Epithelial cell of proximal tubule (primary cell): ENCODE data around the gene SPRYD3. TPM values are rescaled to one million over a fixed set of nuclear protein-coding genes. Genes with fewer than 3 reads are reported as not detected.
"Not testable (repeated sequence)": the region's sequence is repeated elsewhere in the genome, so short reads cannot be mapped to it uniquely, and the experiment has no call there.

Source experiments
- DNase-seq: peaks from one replicate; pipeline ENCODE4 v3.0.0-alpha.2; 2011; ENCODE audit warnings: low read depth
- H3K4me3 ChIP-seq: 2 replicates; pipeline ENCODE4 v1.5.1; 2011; ENCODE audit warnings: low read depth, mild to moderate bottlenecking, low read length
- total RNA-seq: library from RNA; depleted of rRNA; stranded (reverse); fragments of >200 nt; gene quantifications from 2 replicates; pipeline ENCODE4 v1.2.3, GENCODE V29; 2015
- TF ChIP-seq, protein P1 (sequence below): conservative IDR thresholded peaks from 2 replicates; pipeline ENCODE4 v1.5.1; 2012; ENCODE audit warnings: low read depth, mild to moderate bottlenecking, low read length

The SPRYD3 gene
- total RNA-seq, 1 donor from 2014 or later, result 26.1 TPM

DNA sequence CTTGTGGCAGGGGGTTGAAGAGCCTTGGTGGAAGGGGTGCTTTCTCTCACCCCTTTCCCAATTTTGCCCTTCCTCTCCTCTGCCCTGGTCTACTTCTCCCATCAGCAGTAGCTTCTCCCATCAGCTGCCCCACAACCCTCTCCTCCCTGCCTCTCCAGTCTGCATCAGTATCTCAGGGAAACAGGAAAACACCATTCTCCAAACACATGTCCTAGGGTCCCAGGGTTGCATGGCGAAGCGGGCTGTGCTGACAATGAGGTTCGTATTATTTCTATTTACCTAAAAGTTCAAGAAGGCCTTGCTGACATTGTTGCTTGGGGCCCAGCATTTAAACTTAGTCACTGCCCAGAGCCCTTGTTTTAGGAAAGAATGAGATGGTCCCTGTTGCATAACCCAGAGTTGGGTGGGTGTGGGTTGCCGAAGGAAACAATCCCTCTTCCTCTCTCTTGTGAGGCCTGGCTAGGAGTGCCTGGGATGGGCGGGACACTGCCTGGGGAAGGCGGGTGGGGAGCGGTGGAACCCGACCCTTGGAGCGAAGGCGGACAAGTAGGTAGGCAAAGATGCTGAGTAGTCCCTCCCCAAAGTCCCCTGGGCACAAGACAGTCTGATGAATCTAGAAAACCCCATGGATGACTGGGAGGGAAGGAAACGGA is 17.0 kb upstream of the SPRYD3 start:
- no peak overlapping the region for H3K4me3 ChIP-seq
- DNase-seq, result no peak
- TF ChIP-seq, protein P1, sequence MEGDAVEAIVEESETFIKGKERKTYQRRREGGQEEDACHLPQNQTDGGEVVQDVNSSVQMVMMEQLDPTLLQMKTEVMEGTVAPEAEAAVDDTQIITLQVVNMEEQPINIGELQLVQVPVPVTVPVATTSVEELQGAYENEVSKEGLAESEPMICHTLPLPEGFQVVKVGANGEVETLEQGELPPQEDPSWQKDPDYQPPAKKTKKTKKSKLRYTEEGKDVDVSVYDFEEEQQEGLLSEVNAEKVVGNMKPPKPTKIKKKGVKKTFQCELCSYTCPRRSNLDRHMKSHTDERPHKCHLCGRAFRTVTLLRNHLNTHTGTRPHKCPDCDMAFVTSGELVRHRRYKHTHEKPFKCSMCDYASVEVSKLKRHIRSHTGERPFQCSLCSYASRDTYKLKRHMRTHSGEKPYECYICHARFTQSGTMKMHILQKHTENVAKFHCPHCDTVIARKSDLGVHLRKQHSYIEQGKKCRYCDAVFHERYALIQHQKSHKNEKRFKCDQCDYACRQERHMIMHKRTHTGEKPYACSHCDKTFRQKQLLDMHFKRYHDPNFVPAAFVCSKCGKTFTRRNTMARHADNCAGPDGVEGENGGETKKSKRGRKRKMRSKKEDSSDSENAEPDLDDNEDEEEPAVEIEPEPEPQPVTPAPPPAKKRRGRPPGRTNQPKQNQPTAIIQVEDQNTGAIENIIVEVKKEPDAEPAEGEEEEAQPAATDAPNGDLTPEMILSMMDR, result no peak

DNA sequence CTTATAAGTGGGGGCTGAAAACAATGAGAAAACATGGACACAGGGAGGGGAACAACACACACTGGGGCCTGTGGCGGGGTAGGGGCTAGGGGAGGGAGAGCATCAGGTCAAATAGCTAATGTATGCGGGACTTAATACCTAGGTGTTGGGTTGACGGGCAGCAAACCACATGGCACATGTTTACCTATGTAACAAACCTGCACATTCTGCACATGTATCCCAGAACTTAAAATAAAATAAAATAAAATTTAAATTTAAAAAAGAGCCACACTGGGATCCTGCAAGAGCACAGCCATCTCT is 16.4 kb upstream of the SPRYD3 start:
- not testable (repeated sequence) for H3K4me3 ChIP-seq, DNase-seq

DNA sequence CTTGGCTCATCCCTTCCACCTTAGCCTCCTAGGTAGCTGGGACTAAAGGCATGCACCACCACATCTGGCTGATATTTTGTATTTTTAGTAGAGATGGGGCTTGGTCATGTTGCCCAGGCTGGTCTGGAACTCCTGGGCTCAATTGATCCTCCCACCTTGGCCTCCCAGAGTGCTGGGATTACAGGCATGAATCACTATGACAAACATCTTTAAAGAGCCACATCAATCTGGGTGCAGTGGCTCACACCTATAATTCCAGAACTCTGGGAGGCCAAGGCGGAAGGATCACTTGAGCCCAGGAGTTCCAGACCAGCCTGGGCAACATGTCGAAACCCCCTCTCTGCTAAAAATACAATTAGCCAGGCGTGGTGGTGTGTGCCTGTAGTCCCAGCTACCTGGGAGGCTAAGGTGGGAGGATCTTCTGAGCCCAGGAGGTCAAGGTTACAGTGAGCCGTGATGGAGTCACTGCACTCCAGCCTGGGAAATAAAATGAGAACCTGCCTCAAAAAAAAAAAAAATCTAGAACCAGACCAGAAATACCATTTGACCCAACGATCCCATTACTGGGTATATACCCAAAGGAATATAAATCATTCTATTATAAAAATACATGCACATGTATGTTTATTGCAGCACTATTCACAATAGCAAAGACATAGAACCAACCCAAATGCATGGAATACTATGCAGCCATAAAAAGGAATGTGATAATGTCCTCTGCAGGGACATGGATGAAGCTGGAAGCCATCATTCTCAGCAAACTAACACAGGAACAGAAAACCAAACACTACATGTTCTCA is 15.8 kb upstream of the SPRYD3 start:
- not testable (repeated sequence) for H3K4me3 ChIP-seq, DNase-seq

DNA sequence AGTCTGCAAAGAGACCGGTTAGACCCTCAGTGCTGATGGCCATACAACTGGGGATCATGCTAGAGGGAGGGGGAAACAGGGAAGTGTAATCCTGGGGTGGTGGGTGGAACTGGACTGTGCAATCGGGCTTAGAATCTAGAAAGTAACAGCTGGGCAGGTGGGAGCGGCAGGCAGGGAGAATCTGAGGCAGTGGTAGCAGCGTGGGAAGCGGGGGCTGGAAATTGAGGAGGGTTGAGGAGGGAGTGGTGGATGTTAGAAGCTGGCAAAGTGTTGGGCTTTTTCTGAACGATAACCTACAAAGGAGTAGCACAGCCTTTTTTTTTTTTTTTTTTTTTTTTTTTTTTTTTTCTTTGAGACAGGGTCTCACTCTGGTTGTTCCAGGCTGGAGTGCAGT is 15.2 kb upstream of the SPRYD3 start:
- TF ChIP-seq, protein P1, result no peak
- no peak for DNase-seq

DNA sequence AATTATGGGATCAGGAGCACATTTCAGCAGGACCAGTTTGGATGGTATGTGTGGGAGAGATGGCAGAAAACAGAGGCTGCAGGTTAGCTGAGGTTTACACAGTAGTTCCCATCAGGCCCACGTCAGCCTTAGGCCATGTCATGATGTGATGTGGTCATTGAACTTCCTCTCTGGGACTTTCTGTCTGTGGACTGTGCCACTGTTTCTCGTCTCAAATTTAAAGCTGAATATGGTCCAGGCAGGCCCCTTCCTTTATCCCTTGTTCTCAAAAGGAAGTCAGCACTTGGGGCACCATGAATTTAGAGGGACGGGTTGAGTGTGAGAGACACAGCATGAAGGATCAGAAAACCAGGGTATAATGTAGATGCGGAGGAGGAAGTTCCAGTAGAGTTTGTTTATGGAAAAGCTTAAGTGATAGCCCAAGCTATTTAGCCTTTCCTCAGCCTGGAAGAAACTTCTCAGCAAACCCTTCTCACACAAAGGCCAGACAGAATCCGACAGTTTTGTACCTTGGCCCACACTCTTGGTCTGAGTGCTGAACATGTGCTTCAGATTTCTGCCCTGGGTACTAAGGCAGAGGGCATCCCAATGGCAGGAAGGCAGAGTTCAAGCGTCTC is 14.7 kb upstream of the SPRYD3 start:
- TF ChIP-seq, protein P1, result no peak
- no peak for DNase-seq
- H3K4me3 ChIP-seq, result no peak overlapping the region

More for the DNA sequence above, 15.2 kb upstream of the SPRYD3 start:
- H3K4me3 ChIP-seq, result no peak overlapping the region

DNA sequence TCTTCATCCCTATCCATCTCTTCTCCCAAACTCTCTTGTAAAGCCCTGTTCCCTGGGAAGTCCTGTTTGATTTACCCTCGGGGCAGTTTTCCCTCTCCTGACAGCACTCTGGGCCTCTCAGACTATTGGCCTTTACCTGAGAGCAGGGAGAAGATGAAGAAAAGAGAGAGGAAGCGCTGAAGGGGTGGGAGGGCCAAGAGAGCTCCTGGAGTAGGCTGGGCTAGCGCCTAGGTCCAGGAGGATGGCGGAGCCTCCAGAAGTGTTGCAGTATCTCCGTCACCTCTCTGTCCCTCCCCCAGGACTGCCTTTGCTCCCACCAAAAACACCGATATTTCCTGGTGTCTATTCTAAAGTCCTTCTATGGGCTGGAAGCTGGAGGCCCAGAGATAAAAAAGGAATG is 12.6 kb upstream of the SPRYD3 start:
- TF ChIP-seq, protein P1, result no peak
- no peak overlapping the region for H3K4me3 ChIP-seq
- DNase-seq, result no peak

DNA sequence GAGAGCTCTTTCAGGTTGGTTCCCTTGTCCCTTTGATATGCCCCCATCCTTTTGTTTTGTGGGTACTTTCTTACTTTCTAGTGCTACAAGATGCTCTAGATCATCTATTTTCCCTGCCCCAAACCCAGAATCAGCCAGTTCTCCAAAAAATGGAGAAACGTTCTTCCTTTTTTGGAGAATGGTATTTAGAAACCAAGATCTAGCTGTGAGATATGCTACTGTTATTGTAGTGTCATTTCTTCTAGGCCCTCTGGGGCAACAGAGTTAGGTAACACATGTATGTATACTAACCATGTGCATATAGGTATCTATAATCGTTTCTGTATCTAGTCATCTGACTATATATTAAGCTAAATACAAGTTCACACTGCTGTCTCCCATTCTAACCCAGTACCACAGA is 11.4 kb upstream of the SPRYD3 start:
- no peak overlapping the region for H3K4me3 ChIP-seq
- no peak for DNase-seq
- TF ChIP-seq, protein P1, result no peak

DNA sequence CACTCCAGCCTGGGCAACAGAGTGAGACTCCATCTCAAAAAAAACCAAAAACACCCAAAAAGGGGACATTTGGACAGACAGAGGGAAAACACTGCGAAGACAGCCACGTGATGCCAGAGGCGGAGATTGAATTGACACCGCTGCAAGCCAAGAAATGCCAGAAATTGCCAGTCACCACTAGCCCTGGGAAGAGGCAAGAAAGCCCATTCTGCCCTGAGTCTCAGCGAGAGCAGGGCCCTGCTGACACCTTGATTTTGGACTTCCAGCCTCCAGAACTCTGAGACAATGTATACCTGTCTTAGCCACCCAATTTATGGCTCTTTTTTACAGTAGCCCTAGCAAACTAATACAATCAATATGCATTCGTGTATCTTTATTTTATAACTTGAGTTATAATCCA is 10.9 kb upstream of the SPRYD3 start:
- TF ChIP-seq, protein P1, result no peak
- no peak overlapping the region for H3K4me3 ChIP-seq
- DNase-seq, result no peak
